ENCODE measurements around the gene CXorf66.
"Not testable (repeated sequence)": the region's sequence is repeated elsewhere in the genome, so short reads cannot be mapped to it uniquely, and the experiment has no call there.

The CXorf66 gene
- total RNA-seq: 0 reads per million in 9 experiments

GRCh38 chrX:139965421-139965820 is at the start of gene CXorf66:
CXorf66 (minus strand) TSS chrX:139965521; CDS start chrX:139965496, 25 bp downstream.
- no peak for DNase-seq
- Mint-ChIP-seq H3K4me3 (no peak within 1 kb of the TSS), H3K9me3 (no peaks in the 10 kb centered on the region), H3K27ac (no peak within 1 kb of the TSS), H3K36me3 (ENCODE audit: insufficient read depth) (no peaks in the 10 kb centered on the region), H3K27me3 (peaks cover 1 to 12% of the 10 kb centered on the region in 2 donors), H3K4me1 (ENCODE audit: low read depth in 2 of 2) (no peaks in the 10 kb centered on the region)
- ATAC-seq (replicated peaks): no peak

- Mint-ChIP-seq H3K36me3 (ENCODE audit: insufficient read depth) (no peaks in the 10 kb centered on the region), H3K4me1 (ENCODE audit: low read depth in 2 of 2) (no peaks in the 10 kb centered on the region), H3K27ac (no peak overlapping the region), H3K4me3 (no peak overlapping the region), H3K27me3 (no peaks in the 10 kb centered on the region), H3K9me3 (no peaks in the 10 kb centered on the region)
- ATAC-seq (replicated peaks) (no peak), DNase-seq (no peak)
Observed at GRCh38 chrX:139982856-139983255, 17.5 kb upstream of the CXorf66 start.

- no peak overlapping the region for H3K27ac Mint-ChIP-seq
- H3K36me3 Mint-ChIP-seq (ENCODE audit: insufficient read depth): no peaks in the 10 kb centered on the region
- H3K4me3 Mint-ChIP-seq: no peak overlapping the region
- no peak for ATAC-seq (replicated peaks)
- H3K4me1 Mint-ChIP-seq (ENCODE audit: low read depth in 2 of 2): peaks cover 0 to 1% of the 10 kb centered on the region in 2 donors
- H3K27me3 Mint-ChIP-seq: peaks cover 11 to 13% of the 10 kb centered on the region in 2 donors
- DNase-seq: no peak
- H3K9me3 Mint-ChIP-seq: no peaks in the 10 kb centered on the region
Observed at GRCh38 chrX:139974471-139974870, 9.2 kb upstream of the CXorf66 start.

GRCh38 chrX:139972629-139973624 is 7.6 kb upstream of the CXorf66 start:
- Mint-ChIP-seq H3K27ac (no peak overlapping the region), H3K27me3 (peaks cover 11 to 13% of the 10 kb centered on the region in 2 donors), H3K9me3 (no peaks in the 10 kb centered on the region), H3K36me3 (ENCODE audit: insufficient read depth) (no peaks in the 10 kb centered on the region), H3K4me1 (ENCODE audit: low read depth in 2 of 2) (peaks cover 0 to 1% of the 10 kb centered on the region in 2 donors), H3K4me3 (no peak overlapping the region)
- DNase-seq: no peak
- ATAC-seq (replicated peaks): no peak

- Mint-ChIP-seq H3K4me3 (no peak overlapping the region), H3K27me3 (peaks cover 11 to 13% of the 10 kb centered on the region in 2 donors), H3K27ac (no peak overlapping the region), H3K9me3 (no peaks in the 10 kb centered on the region), H3K4me1 (ENCODE audit: low read depth in 2 of 2) (peaks cover 0 to 1% of the 10 kb centered on the region in 2 donors), H3K36me3 (ENCODE audit: insufficient read depth) (no peaks in the 10 kb centered on the region)
- no peak for ATAC-seq (replicated peaks)
- DNase-seq: no peak
Observed at GRCh38 chrX:139972113-139972512, 6.8 kb upstream of the CXorf66 start.

GRCh38 chrX:139971394-139971749 is 6.1 kb upstream of the CXorf66 start:
- no peaks in the 10 kb centered on the region for H3K9me3 Mint-ChIP-seq
- H3K4me1 Mint-ChIP-seq (ENCODE audit: low read depth in 2 of 2): peaks cover 0 to 1% of the 10 kb centered on the region in 2 donors
- peaks cover 11 to 13% of the 10 kb centered on the region in 2 donors for H3K27me3 Mint-ChIP-seq
- no peak for ATAC-seq (replicated peaks)
- H3K4me3 Mint-ChIP-seq: peak overlapping the region in 1 of 2 donors; percentile 43
- no peaks in the 10 kb centered on the region for H3K36me3 Mint-ChIP-seq (ENCODE audit: insufficient read depth)
- DNase-seq: no peak
- H3K27ac Mint-ChIP-seq: no peak overlapping the region

GRCh38 chrX:139969286-139969685 is 4.0 kb upstream of the CXorf66 start:
- DNase-seq: no peak
- peaks cover 0 to 1% of the 10 kb centered on the region in 2 donors for H3K4me1 Mint-ChIP-seq (ENCODE audit: low read depth in 2 of 2)
- no peak overlapping the region for H3K4me3 Mint-ChIP-seq
- ATAC-seq (replicated peaks): no peak
- no peaks in the 10 kb centered on the region for H3K9me3 Mint-ChIP-seq
- H3K27ac Mint-ChIP-seq: no peak overlapping the region
- peaks cover 11 to 13% of the 10 kb centered on the region in 2 donors for H3K27me3 Mint-ChIP-seq
- H3K36me3 Mint-ChIP-seq (ENCODE audit: insufficient read depth): no peaks in the 10 kb centered on the region

- ATAC-seq (replicated peaks): no peak
- H3K27me3 Mint-ChIP-seq: peaks cover 11 to 13% of the 10 kb centered on the region in 2 donors
- peaks cover 0 to 1% of the 10 kb centered on the region in 2 donors for H3K4me1 Mint-ChIP-seq (ENCODE audit: low read depth in 2 of 2)
- no peak for DNase-seq
- no peaks in the 10 kb centered on the region for H3K36me3 Mint-ChIP-seq (ENCODE audit: insufficient read depth)
- H3K9me3 Mint-ChIP-seq: no peaks in the 10 kb centered on the region
- no peak overlapping the region for H3K4me3 Mint-ChIP-seq
- H3K27ac Mint-ChIP-seq: no peak overlapping the region
Observed at GRCh38 chrX:139967750-139968149, 2.4 kb upstream of the CXorf66 start.

- Mint-ChIP-seq H3K27ac (no peak overlapping the region), H3K36me3 (ENCODE audit: insufficient read depth) (no peaks in the 10 kb centered on the region), H3K4me3 (no peak overlapping the region), H3K9me3 (no peaks in the 10 kb centered on the region), H3K27me3 (peaks cover 8 to 13% of the 10 kb centered on the region in 2 donors), H3K4me1 (ENCODE audit: low read depth in 2 of 2) (peaks cover 0 to 1% of the 10 kb centered on the region in 2 donors)
- no peak for DNase-seq
- ATAC-seq (replicated peaks): no peak
Observed at GRCh38 chrX:139967300-139967699, 2.0 kb upstream of the CXorf66 start.

GRCh38 chrX:139966159-139966558 is 838 bp upstream of the CXorf66 start:
- ATAC-seq (replicated peaks); H3K9me3 Mint-ChIP-seq; H3K36me3 Mint-ChIP-seq (ENCODE audit: insufficient read depth); H3K4me3 Mint-ChIP-seq; H3K4me1 Mint-ChIP-seq (ENCODE audit: low read depth in 2 of 2); DNase-seq; H3K27ac Mint-ChIP-seq; H3K27me3 Mint-ChIP-seq: not testable (repeated sequence)

- ATAC-seq (replicated peaks); H3K9me3 Mint-ChIP-seq; H3K4me3 Mint-ChIP-seq; DNase-seq; H3K4me1 Mint-ChIP-seq (ENCODE audit: low read depth in 2 of 2); H3K27ac Mint-ChIP-seq; H3K36me3 Mint-ChIP-seq (ENCODE audit: insufficient read depth): not testable (repeated sequence)
- H3K27me3 Mint-ChIP-seq: peaks cover 12 to 16% of the 10 kb centered on the region in 2 donors
Observed at GRCh38 chrX:139961091-139961490, 4.2 kb downstream of the CXorf66 start.

GRCh38 chrX:139949703-139950102 is 15.6 kb downstream of the CXorf66 start:
- H3K36me3 Mint-ChIP-seq (ENCODE audit: insufficient read depth): no peaks in the 10 kb centered on the region
- DNase-seq (no peak), ATAC-seq (replicated peaks) (no peak)
- no peaks in the 10 kb centered on the region for H3K4me1 Mint-ChIP-seq (ENCODE audit: low read depth in 2 of 2)
- no peaks in the 10 kb centered on the region for H3K27me3 Mint-ChIP-seq
- H3K27ac Mint-ChIP-seq: no peak overlapping the region
- no peaks in the 10 kb centered on the region for H3K9me3 Mint-ChIP-seq
- no peak overlapping the region for H3K4me3 Mint-ChIP-seq

- no peaks in the 10 kb centered on the region for H3K36me3 Mint-ChIP-seq (ENCODE audit: insufficient read depth)
- H3K4me1 Mint-ChIP-seq (ENCODE audit: low read depth in 2 of 2): no peaks in the 10 kb centered on the region
- H3K4me3 Mint-ChIP-seq: no peak overlapping the region
- no peak overlapping the region for H3K27ac Mint-ChIP-seq
- no peaks in the 10 kb centered on the region for H3K9me3 Mint-ChIP-seq
- no peak for DNase-seq
- ATAC-seq (replicated peaks): no peak
- no peaks in the 10 kb centered on the region for H3K27me3 Mint-ChIP-seq
Observed at GRCh38 chrX:139945075-139945474, 20.2 kb downstream of the CXorf66 start.

- no peak overlapping the region for H3K4me3 Mint-ChIP-seq
- no peaks in the 10 kb centered on the region for H3K4me1 Mint-ChIP-seq (ENCODE audit: low read depth in 2 of 2)
- no peak for ATAC-seq (replicated peaks)
- DNase-seq: no peak
- H3K9me3 Mint-ChIP-seq: no peaks in the 10 kb centered on the region
- no peaks in the 10 kb centered on the region for H3K27me3 Mint-ChIP-seq
- no peak overlapping the region for H3K27ac Mint-ChIP-seq
- H3K36me3 Mint-ChIP-seq (ENCODE audit: insufficient read depth): peaks cover 8% of the 10 kb centered on the region
Observed at GRCh38 chrX:139936259-139936658, 29.1 kb downstream of the CXorf66 start.

All from effector memory CD8-positive, alpha-beta T cell (primary cell).